Mesangial cell (primary cell): ENCODE data around the gene SLC22A13. TPM values are rescaled to one million over a fixed set of nuclear protein-coding genes. Genes with fewer than 3 reads are reported as not detected.

ENCODE experiments used
- total RNA-seq: library from RNA; depleted of rRNA; stranded (reverse); fragments of >200 nt; gene quantifications from 2 replicates; pipeline ENCODE4 v1.2.3, GENCODE V29; 2015

Gene SLC22A13, protein sequence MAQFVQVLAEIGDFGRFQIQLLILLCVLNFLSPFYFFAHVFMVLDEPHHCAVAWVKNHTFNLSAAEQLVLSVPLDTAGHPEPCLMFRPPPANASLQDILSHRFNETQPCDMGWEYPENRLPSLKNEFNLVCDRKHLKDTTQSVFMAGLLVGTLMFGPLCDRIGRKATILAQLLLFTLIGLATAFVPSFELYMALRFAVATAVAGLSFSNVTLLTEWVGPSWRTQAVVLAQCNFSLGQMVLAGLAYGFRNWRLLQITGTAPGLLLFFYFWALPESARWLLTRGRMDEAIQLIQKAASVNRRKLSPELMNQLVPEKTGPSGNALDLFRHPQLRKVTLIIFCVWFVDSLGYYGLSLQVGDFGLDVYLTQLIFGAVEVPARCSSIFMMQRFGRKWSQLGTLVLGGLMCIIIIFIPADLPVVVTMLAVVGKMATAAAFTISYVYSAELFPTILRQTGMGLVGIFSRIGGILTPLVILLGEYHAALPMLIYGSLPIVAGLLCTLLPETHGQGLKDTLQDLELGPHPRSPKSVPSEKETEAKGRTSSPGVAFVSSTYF
- 0.13 and 0.16 TPM in 2 replicates for total RNA-seq

DNA sequence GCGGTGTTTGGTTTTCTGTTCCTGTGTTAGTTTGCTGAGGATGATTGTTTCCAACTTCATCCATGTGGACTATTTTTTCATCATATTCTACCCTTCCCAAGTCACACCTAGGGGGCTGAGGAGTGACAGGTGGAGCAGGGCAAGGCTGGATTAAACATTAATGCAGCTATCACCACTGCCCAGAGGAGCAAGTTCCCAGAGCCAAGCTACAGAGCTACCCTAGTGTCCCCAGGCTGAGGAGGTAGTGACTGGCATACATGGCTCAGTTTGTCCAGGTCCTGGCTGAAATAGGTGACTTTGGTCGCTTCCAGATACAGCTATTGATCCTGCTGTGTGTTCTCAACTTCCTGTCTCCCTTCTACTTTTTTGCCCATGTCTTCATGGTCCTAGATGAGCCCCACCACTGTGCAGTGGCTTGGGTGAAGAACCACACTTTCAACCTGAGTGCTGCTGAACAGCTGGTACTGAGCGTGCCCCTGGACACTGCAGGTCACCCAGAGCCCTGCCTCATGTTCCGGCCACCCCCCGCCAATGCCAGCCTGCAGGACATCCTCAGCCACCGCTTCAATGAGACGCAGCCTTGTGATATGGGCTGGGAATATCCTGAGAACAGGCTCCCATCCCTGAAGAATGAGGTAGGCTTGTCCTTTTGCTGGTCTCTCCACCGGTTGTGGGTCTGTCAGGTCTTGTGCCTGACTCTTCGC is at the start of gene SLC22A13:
TSS of gene SLC22A13 (plus strand) at position 209 of the 704 bp plus-strand sequence. CDS start at position 258, 49 bp downstream.

DNA sequence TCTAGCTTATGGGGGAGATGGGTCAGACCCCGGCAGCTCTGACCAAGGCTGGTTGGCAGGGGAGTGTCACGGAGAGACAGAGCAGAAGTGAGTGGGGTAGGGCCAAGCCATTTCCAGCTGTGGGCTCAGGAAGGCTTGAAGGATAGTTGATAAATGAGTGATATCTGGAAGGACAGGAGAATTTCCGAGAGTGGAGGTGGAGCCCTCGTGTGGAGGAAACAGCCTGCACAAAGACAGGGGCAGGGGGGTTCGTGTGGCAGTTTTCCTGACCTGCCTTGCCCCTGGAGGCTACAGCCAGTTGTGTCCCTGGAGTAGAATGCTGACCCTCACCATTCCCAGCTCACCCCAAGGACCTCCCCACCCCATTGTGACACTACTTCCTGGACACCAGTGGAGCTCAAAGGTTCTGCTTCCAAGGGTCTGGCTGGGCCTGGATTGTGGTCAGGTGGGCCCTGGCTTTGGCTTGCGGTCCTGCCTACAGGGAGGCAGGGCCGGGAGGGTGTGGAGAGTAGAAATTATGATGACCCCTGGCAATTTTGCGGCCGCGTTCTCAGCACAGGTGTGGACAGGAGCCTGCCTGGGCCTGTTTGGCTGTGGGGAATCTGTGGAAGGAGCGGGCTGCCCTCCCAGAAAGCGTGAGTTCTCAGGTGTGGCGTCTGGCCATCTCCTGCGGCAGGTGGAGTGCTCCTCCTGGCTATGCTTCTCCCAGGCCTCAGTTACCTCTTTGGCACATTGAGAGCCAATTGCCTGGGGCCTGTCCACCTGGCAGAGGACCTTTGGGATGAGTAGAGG is 16.5 kb downstream of the SLC22A13 start, which contains the start of gene SLC22A14:
TSS of gene SLC22A14 (plus strand) at position 400 of the 792 bp plus-strand sequence. CDS start 23,733 bp downstream, outside the sequence.

Other genes with a start within 250 kb of the SLC22A13 start
- 13.2 and 22.9 TPM in 2 replicates for gene PLCD1, start 236.2 kb upstream of the SLC22A13 start, total RNA-seq
- gene DLEC1, start 226.6 kb upstream of the SLC22A13 start, total RNA-seq: 0.13 TPM in 1 of 2 replicates, not detected in the other
- gene ACAA1, start 128.7 kb upstream of the SLC22A13 start, total RNA-seq: 43.3 and 64.4 TPM in 2 replicates
- gene MYD88, start 127.2 kb upstream of the SLC22A13 start, total RNA-seq: 26.2 and 34.0 TPM in 2 replicates
- gene OXSR1, start 100.3 kb upstream of the SLC22A13 start, total RNA-seq: 20.2 and 31.4 TPM in 2 replicates
- 0.16 and 0.25 TPM in 2 replicates for gene SLC22A14, start 16.5 kb downstream of the SLC22A13 start, total RNA-seq
- gene XYLB, start 81.0 kb downstream of the SLC22A13 start, total RNA-seq: 1.0 and 2.0 TPM in 2 replicates
- 4.4 and 5.7 TPM in 2 replicates for gene ACVR2B, start 188.1 kb downstream of the SLC22A13 start, total RNA-seq
- 4.7 and 5.3 TPM in 2 replicates for gene EXOG, start 230.5 kb downstream of the SLC22A13 start, total RNA-seq